GM19467 (cell line): ENCODE measurements around the gene NELFB.

Source experiments
- ATAC-seq: cut with Tn5 transposase; IDR thresholded peaks from one replicate; pipeline ENCODE4 v1.9.1; 2021; ENCODE audit warnings: mild to moderate bottlenecking, moderate library complexity; ENCODE audit not compliant: unreplicated experiment

NELFB gene

GRCh38 chr9:137302449-137303150 lies 47.5 kb downstream of the NELFB start:
- peak; percentile 39 for ATAC-seq

GRCh38 chr9:137303151-137303892 lies 48.2 kb downstream of the NELFB start:
- ATAC-seq, result no peak

GRCh38 chr9:137303893-137304382 lies 48.8 kb downstream of the NELFB start:
- ATAC-seq, result no peak

GRCh38 chr9:137304383-137305059 lies 49.4 kb downstream of the NELFB start:
- ATAC-seq, result no peak

GRCh38 chr9:137305060-137305797 lies 50.1 kb downstream of the NELFB start:
- no peak for ATAC-seq

GRCh38 chr9:137305798-137306065 lies 50.6 kb downstream of the NELFB start:
- ATAC-seq, result no peak

GRCh38 chr9:137306066-137306849 lies 51.1 kb downstream of the NELFB start:
- no peak for ATAC-seq

- no peak for ATAC-seq
Measured at GRCh38 chr9:137306850-137307254, 51.7 kb downstream of the NELFB start.

GRCh38 chr9:137307255-137308056 lies 52.3 kb downstream of the NELFB start:
- ATAC-seq, result no peak

- no peak for ATAC-seq
Measured at GRCh38 chr9:137308057-137308619, 53.0 kb downstream of the NELFB start.

GRCh38 chr9:137309368-137310188 lies 54.5 kb downstream of the NELFB start:
- ATAC-seq, result no peak

GRCh38 chr9:137310189-137311052 lies 55.3 kb downstream of the NELFB start:
- ATAC-seq, result no peak

GRCh38 chr9:137311171-137311985 lies 56.3 kb downstream of the NELFB start:
- no peak for ATAC-seq

GRCh38 chr9:137311986-137312851 lies 57.1 kb downstream of the NELFB start:
- ATAC-seq, result no peak

GRCh38 chr9:137312852-137313325 lies 57.8 kb downstream of the NELFB start:
- no peak for ATAC-seq
